HG02588 (cell line): Measurements from ENCODE around the gene HEXB.

Source experiments
- ATAC-seq: cut with Tn5 transposase; IDR thresholded peaks from one replicate; pipeline ENCODE4 v1.9.1; 2021; ENCODE audit warnings: mild to moderate bottlenecking, moderate library complexity; ENCODE audit not compliant: unreplicated experiment

HEXB gene

DNA sequence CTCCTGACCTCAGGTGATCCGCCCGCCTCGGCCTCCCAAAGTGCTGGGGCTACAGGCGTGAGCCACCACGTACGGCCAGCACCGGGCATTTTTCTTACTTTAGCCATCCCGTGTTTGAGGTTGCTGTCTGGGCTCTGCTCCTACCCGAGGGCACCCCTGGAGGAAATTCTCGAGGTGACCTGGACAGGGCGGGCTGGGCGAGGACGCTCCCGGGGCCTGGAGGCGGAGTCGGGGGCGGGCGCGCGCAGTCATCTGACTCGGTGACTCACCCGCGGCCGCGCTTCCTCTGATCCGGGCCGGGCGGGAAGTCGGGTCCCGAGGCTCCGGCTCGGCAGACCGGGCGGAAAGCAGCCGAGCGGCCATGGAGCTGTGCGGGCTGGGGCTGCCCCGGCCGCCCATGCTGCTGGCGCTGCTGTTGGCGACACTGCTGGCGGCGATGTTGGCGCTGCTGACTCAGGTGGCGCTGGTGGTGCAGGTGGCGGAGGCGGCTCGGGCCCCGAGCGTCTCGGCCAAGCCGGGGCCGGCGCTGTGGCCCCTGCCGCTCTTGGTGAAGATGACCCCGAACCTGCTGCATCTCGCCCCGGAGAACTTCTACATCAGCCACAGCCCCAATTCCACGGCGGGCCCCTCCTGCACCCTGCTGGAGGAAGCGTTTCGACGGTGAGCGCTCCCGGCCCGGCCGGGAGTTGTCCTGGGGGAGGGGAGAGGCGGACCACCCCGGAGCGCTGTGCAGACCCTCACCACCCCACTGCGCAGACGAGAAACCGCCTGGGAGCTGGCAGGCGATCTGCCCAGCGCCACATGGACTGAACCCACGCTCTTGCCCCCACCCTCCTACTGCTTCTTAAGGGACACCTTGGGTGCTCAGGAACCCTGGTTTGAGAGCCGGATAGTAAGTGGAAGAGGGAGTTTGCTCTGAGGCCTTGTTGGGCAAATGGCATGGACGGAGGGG lies at the start of gene HEXB:
Gene HEXB (plus strand): TSS at position 334 of the 952 bp plus-strand sequence. CDS start 28 bp downstream, at position 362.
- peak; percentile 77 for ATAC-seq

DNA sequence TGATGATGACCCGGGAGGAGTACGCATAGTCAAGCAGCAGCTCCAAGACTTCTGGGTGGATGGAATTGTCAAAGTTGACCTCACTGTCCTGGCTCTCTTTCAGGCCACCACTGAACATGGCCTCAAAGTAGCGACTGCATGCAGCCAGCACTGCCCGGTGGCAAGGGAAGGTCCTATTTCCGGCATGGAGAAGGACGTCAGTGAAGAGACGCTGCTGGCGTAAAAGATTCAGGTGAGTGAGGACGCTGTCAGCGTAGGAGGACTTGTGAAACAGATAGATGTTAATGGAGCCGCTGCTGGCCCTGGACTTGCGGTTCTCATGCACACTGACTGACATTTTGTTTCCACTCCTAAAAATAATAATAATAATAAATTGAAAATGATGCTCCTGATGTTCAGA lies 48.9 kb upstream of the HEXB start:
- no peak for ATAC-seq

- ATAC-seq, result no peak
Observed at GRCh38 chr5:74636552-74636951, 48.5 kb upstream of the HEXB start.

DNA sequence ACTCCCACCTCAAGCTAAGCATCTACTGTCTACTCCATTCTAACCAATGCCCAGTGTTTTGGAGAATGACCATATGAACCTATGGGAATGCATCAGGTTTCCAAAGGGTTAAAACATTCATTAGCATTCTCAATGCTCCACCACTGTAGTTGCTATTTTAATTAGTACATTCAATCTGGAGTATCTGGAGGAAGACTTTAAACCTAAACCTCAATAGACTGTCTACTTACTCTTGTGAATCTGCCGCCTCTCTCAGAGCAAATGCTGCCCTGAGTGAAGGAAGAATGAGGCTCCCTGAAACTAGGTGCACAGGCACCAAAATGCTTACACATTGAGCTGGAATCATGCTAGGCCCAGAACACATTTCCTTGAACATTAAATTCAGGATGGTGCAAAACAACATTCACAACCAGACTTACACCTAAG lies 46.5 kb upstream of the HEXB start:
- ATAC-seq, result no peak

- peak; percentile 23 for ATAC-seq
Observed at GRCh38 chr5:74638970-74639806, 45.8 kb upstream of the HEXB start.

GRCh38 chr5:74639807-74640449 lies 45.1 kb upstream of the HEXB start:
- ATAC-seq, result peak; percentile 12

GRCh38 chr5:74640450-74640953 lies 44.5 kb upstream of the HEXB start, which contains the start of gene ENC1:
TSS of gene ENC1 (minus strand) at chr5:74640728. CDS start at chr5:74636485, 4,243 bp downstream.
- peak; percentile 76 for ATAC-seq

GRCh38 chr5:74640954-74641734 lies 43.9 kb upstream of the HEXB start:
- ATAC-seq, result peak; percentile 21

DNA sequence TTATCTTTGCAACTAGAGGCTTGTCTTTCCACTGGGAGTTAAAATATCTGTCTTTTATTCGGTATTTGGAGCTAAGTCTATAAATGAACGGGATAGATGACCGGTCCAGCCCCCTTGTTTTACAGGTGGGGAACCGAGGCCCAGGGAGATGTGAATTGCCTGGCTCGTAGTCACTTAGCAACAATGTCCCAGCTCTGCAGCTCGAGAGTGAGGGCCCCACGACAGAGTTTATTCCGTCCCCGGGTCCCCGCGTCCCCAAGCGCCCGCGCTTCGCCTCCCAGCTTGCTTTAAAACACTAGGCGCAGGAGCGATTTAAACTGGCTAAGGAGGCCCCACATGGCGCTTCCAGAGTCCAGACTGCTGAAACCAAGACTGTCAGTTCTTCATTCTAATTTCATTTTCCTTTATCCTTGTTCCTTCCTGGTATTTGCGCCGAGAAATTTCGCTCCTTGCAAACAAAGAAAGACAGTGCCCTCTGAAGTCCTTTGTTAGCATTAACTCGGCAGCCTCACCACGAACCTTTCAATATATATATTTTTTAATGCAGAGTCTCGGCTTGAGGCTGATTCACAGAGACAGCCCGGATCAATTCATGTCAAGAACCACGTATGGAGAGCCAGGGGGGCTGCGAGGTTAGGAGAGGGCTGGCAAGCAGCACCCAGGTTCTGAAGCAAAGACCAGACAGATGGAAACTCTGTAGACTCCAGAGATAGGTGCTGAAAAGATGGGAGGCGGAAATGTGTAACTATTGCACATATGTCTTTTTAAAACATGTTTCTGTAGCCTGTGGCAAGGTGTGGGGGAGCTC lies 43.1 kb upstream of the HEXB start:
- ATAC-seq, result no peak

DNA sequence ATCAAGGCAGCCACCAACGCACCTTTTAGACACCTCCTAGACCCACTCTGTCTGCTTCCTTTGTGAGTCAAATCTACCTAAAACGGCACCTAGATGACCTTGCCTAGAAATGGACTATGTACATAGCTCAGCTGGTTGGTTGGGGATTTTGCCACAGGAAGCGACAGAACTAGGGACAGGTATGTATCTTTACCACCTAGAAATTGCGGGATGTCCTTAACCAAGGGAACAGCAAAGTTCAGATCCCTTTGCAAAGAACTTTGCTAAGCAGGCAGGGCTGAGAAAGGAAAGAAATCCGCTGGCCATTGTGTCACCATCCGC lies 42.5 kb upstream of the HEXB start:
- ATAC-seq, result no peak

GRCh38 chr5:74643111-74643562 lies 41.9 kb upstream of the HEXB start:
- no peak for ATAC-seq

DNA sequence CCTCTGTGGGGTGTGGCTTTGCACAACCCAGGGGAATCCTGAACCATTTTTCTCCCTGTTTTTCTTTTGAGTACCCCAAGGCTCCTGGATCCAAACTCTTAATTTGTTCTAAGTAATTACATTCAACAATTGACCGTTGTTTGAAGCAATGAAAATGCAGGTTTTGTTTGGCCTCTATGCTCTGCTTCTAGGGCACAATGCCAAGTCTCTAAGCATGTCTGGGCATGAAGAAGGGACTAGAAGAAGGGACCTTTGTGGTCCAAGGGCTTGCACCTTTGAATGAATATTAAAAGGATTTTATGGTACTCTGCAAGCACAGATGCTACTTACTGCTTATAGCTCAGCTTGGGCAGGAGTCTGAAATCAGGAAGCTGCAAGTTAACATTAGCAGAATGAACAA lies 37.9 kb upstream of the HEXB start:
- no peak for ATAC-seq

DNA sequence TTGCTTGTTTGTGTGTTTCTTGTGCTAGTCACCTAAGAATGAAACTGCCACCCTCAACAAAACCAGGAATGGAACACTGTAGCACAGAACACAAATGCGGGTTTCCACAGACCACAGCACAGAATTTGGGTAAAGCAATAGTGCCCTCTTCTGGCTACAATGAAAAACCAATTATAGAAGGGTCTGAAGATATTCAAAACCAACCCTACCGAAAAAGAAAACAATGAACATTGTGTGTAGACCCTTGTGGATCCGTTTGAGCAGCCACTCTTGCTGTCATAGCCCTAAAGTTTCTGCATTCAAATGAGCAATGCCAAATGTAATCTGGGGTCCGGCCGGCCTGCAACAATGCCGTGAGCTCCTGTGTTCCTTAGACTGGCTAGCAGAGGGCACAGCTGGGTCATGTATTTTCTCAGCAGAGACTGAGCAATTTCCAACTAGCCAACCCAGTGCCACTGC lies 36.2 kb upstream of the HEXB start:
- ATAC-seq, result peak; percentile 65

- ATAC-seq, result no peak
Observed at GRCh38 chr5:74649421-74649973, 35.5 kb upstream of the HEXB start.

DNA sequence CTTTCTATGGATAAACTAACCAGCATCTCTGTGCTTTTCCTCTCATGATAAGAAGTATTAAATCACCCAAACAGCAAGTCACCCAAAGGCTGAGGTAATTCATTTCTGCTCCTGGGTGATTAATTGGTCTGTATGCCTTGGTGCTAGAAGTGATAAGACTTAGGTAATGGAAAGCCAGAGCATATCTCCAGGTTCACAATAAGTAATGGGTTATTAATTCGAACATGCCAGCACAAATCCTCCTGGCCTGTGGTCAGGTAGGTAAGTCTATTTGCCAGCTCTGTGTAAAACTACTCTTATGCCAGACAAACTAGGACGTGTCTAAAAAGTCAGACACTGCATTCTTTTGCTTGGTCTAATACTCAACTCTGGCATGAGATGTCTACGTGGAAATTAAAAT lies 33.3 kb upstream of the HEXB start:
- no peak for ATAC-seq

GRCh38 chr5:74652576-74652975 lies 32.5 kb upstream of the HEXB start:
- no peak for ATAC-seq

DNA sequence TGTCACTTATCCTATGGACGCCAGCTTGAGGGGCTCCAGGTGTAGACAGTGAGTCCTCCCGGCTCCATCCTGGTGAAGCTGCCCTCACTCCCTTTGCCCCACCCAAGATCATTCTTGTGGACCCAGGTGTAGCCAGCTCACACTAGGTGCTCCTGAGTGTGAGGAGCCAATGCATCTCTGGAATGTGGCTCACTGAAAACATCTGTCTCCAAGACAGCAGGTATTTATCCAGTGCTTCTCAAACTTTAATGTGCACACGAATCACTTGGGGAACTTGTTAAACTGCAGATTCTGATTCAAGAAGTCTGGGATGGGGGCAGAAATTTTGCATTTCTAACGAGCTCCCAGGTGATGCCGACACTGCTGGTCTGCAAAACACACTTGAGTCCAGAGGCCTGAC lies 31.0 kb upstream of the HEXB start:
- ATAC-seq, result no peak

DNA sequence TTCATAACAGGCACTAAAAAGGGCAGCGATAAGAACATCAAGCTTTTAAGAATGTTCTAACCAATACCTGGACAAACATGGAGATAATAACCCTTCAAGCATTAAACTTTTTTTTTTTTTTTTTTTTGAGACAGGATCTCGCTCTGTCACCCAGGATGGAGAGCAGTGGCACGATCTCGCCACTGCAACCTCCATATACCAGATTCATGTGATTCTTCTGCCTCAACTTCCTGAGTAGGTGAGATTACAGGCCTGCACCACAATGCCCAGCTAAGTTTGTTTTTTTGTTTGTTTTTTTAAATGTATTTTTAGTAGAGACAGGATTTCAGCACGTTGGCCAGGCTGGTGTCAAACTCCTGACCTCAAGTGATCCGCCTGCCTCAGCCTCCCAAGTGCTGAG lies 29.8 kb upstream of the HEXB start:
- no peak for ATAC-seq

DNA sequence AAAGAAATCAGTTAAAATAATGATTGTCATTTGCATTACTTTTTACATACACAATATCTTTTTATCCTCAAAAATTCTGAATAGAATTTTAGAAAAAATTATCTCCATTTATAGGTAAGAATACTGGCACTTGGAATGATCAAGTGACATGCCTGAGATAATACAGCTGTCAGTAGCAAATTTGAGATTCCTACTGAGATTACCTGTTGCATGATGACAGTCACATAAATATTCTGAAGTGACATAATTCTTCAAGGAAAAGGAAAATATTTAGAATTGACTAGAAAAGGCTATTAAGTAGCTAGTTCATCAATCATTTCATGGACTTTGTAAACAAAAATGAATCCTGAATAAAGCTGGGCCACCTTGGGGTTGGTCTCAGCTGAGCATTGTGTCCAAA lies 29.3 kb upstream of the HEXB start:
- ATAC-seq, result no peak
